Stimulated activated CD8-positive, alpha-beta memory T cell treated with anti-CD3 and anti-CD28 coated beads, Interleukin-7, amount 100 ng/mL, for 4 hours (primary cell): ENCODE measurements around the gene AKT1S1.
A peak's percentile ranks its signal among the peaks of the same experiment; 100 is the strongest.

Experiments
- DNase-seq, 2 donors: peaks; one replicate each; pipeline ENCODE4 v3.0.0-alpha.2; 2020; ENCODE audit warnings: low read depth in 2 of 2

AKT1S1 gene

GRCh38 chr19:49907745-49908446 is 30.7 kb upstream of the AKT1S1 start:
- DNase-seq, result no peak

GRCh38 chr19:49906879-49907564 is 29.9 kb upstream of the AKT1S1 start:
- DNase-seq, result no peak

GRCh38 chr19:49904136-49904535 is 27.0 kb upstream of the AKT1S1 start:
- DNase-seq, result no peak

GRCh38 chr19:49896863-49897621 is 19.9 kb upstream of the AKT1S1 start, which contains the start of gene IL4I1:
TSS of gene IL4I1 (minus strand) at chr19:49896887. CDS start at chr19:49896160, 727 bp downstream.
- peak; percentile 55 to 59 for DNase-seq

GRCh38 chr19:49895566-49896297 is 18.6 kb upstream of the AKT1S1 start:
- DNase-seq, result no peak

GRCh38 chr19:49894879-49895565 is 17.9 kb upstream of the AKT1S1 start:
- DNase-seq, result no peak

- DNase-seq, result no peak
Observed at GRCh38 chr19:49894011-49894664, 17.0 kb upstream of the AKT1S1 start.

GRCh38 chr19:49892716-49893115 is 15.6 kb upstream of the AKT1S1 start:
- DNase-seq, result no peak

GRCh38 chr19:49891393-49891792 is 14.2 kb upstream of the AKT1S1 start:
- no peak for DNase-seq

- peak in 1 of 2 donors; percentile 68 for DNase-seq
Observed at GRCh38 chr19:49890349-49891311, 13.5 kb upstream of the AKT1S1 start.

- DNase-seq, result peak in 1 of 2 donors; percentile 61
Observed at GRCh38 chr19:49889687-49890348, 12.7 kb upstream of the AKT1S1 start.

- DNase-seq, result no peak
Observed at GRCh38 chr19:49889038-49889686, 12.0 kb upstream of the AKT1S1 start.

- no peak for DNase-seq
Observed at GRCh38 chr19:49888510-49888824, 11.3 kb upstream of the AKT1S1 start.

GRCh38 chr19:49887665-49888509 is 10.7 kb upstream of the AKT1S1 start:
- no peak for DNase-seq

- no peak for DNase-seq
Observed at GRCh38 chr19:49887037-49887664, 10.0 kb upstream of the AKT1S1 start.

- DNase-seq, result no peak
Observed at GRCh38 chr19:49884760-49885159, 7.6 kb upstream of the AKT1S1 start.

GRCh38 chr19:49884109-49884508 is 7.0 kb upstream of the AKT1S1 start:
- no peak for DNase-seq
